ENCODE measurements around the gene GTPBP3. TPM values are rescaled to one million over a fixed set of nuclear protein-coding genes. Genes with fewer than 3 reads are reported as not detected.
"Not testable (repeated sequence)": the region's sequence is repeated elsewhere in the genome, so short reads cannot be mapped to it uniquely, and the experiment has no call there.

The GTPBP3 gene
- total RNA-seq, 1 donor from 2014 or later = 9.3 TPM

GRCh38 chr19:17359905-17360800, 22.8 kb downstream of the GTPBP3 start:
- ATAC-seq (ENCODE audit: poor library complexity) (no peak), DNase-seq (no peak)
- intact Hi-C loops (cut with DNase I) = no loop called here

- intact Hi-C loops (cut with DNase I); ATAC-seq (ENCODE audit: poor library complexity); DNase-seq: not testable (repeated sequence)
These were observed 26.7 kb downstream of the GTPBP3 start for GRCh38 chr19:17363852-17364605.

- ATAC-seq (ENCODE audit: poor library complexity) = no peak
- intact Hi-C loops (cut with DNase I) = no loop called here
- DNase-seq = no peak
These were observed 28.0 kb downstream of the GTPBP3 start for GRCh38 chr19:17365361-17365760.

- intact Hi-C loops (cut with DNase I) = no loop called here
- DNase-seq (no peak), ATAC-seq (ENCODE audit: poor library complexity) (peak; percentile 66)
These were observed 32.8 kb downstream of the GTPBP3 start for GRCh38 chr19:17370026-17370587.

- DNase-seq (peak; percentile 56), ATAC-seq (ENCODE audit: poor library complexity) (peak; percentile 12)
- intact Hi-C loops (cut with DNase I) = no loop called here
These were observed 39.7 kb downstream of the GTPBP3 start, which contains the start of gene PLVAP for GRCh38 chr19:17376935-17377600. TSS of gene PLVAP (minus strand) at chr19:17377342. CDS start at chr19:17377288, 54 bp downstream.

- DNase-seq (no peak), ATAC-seq (ENCODE audit: poor library complexity) (no peak)
- intact Hi-C loops (cut with DNase I) = no loop called here
These were observed 40.9 kb downstream of the GTPBP3 start for GRCh38 chr19:17378271-17378670.

GRCh38 chr19:17379221-17379631, 41.9 kb downstream of the GTPBP3 start:
- DNase-seq (no peak), ATAC-seq (ENCODE audit: poor library complexity) (no peak)
- intact Hi-C loops (cut with DNase I) = no loop called here

GRCh38 chr19:17380426-17381138, 43.2 kb downstream of the GTPBP3 start:
- ATAC-seq (ENCODE audit: poor library complexity) = no peak
- intact Hi-C loops (cut with DNase I) = loop anchor here (10.0 kb wide), 1 partner anchor 86 kb away; no protein-coding TSS in a partner anchor
- DNase-seq = no peak

GRCh38 chr19:17385878-17386611, 48.7 kb downstream of the GTPBP3 start:
- peak; percentile 70 for ATAC-seq (ENCODE audit: poor library complexity)
- DNase-seq = peak; percentile 81
- intact Hi-C loops (cut with DNase I) = loop anchor here (5.0 to 10.0 kb wide), 2 partner anchors 39 to 91 kb away; no protein-coding TSS in a partner anchor

- intact Hi-C loops (cut with DNase I) = loop anchor here (5.0 to 10.0 kb wide), 2 partner anchors 42 to 94 kb away; no protein-coding TSS in a partner anchor
- no peak for ATAC-seq (ENCODE audit: poor library complexity)
- DNase-seq = no peak
These were observed 51.9 kb downstream of the GTPBP3 start for GRCh38 chr19:17389288-17389687.

GRCh38 chr19:17389957-17390664, 52.8 kb downstream of the GTPBP3 start:
- ATAC-seq (ENCODE audit: poor library complexity) = no peak
- intact Hi-C loops (cut with DNase I) = loop anchor here (5.0 to 10.0 kb wide), 2 partner anchors 43 to 95 kb away; no protein-coding TSS in a partner anchor

GRCh38 chr19:17390665-17391370, 53.5 kb downstream of the GTPBP3 start:
- peak; percentile 97 for ATAC-seq (ENCODE audit: poor library complexity)
- peak; percentile 93 for DNase-seq
- intact Hi-C loops (cut with DNase I) = no loop called here

More at GRCh38 chr19:17389957-17390664, 52.8 kb downstream of the GTPBP3 start:
- DNase-seq = no peak

GRCh38 chr19:17391371-17392151, 54.2 kb downstream of the GTPBP3 start:
- no peak for ATAC-seq (ENCODE audit: poor library complexity)
- no peak for DNase-seq
- intact Hi-C loops (cut with DNase I) = no loop called here
